GM19324 (cell line): ENCODE measurements around the gene MCIDAS.

ENCODE experiments used
- ATAC-seq: cut with Tn5 transposase; IDR thresholded peaks from one replicate; pipeline ENCODE4 v1.9.1; 2021; ENCODE audit warnings: mild to moderate bottlenecking, moderate library complexity; ENCODE audit not compliant: unreplicated experiment, low FRiP score

The MCIDAS gene

GRCh38 chr5:55171471-55171870 is 55.6 kb downstream of the MCIDAS start:
- ATAC-seq: no peak
